ENCODE results near the gene IPMK. TPM values are rescaled to one million over a fixed set of nuclear protein-coding genes. Genes with fewer than 3 reads are reported as not detected.

The IPMK gene
- total RNA-seq, 1 experiment from 2014 or later: 5.5 TPM

DNA sequence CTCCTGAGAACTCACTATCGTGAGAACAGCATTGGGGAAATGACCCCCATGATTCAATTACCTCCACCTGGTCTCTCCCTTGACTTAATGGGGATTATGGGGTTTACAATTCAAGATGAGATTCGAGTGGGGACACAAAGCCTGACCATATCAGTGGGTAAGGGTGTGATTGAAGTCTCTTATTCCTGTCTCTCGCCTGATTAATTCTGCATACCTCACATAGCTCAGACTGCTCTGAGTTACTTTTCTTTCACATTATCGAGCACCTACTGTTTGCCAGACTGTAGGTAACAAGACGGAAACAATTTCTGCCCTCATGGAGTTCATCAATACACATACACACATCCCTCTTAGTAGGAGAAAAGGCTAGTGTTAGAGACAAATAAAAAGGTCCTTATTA, 26.3 kb upstream of the IPMK start:
- RAD21 ChIA-PET (ENCODE audit: low non-redundant PET in 1 of 2, low total read pairs in 2 of 2, uncharacterized antibody in 2 of 2, unreplicated experiment in 2 of 2): no interaction called here
- intact Hi-C loops (cut with micrococcal nuclease): no loop called here
- no peak for ATAC-seq

DNA sequence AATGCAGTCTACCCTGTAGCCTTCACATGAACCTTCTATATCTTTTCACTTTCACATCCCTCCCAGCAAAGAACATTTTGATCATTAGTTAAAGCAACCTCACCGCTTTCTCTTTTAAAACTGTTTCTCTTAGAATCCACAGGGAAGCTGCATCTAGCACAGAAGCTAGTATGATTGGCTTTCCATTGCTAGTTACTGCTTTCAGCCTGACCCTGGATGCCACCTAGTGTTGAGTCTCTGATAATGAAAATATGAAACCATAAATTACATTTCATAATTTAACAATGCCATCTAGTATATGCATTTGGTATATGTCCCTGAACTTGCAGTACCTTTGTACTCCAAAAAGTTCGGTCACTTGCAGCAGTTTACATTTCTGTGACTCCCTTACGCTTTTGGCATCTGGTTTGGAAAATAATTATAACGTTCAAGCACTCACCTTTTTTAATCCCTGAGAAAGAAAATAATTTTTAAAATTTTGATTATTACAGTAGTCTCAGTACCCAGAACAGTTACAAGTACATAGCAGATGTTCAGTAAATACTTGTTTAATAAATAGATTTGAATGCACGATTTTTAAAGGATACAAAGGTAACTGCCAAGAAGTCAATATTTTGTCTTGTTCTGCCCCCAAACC, 24.0 kb upstream of the IPMK start:
- H3K27me3 ChIP-seq (ENCODE audit: insufficient read depth, low read length): no peaks in the 10 kb centered on the region
- H3K9me3 ChIP-seq (ENCODE audit: control insufficient read depth in 1 of 2, insufficient read depth in 1 of 2, low read depth in 1 of 2, low read length in 2 of 2): no peaks in the 10 kb centered on the region
- H3K79me2 ChIP-seq (ENCODE audit: insufficient read depth, low read length): no peaks in the 10 kb centered on the region
- ChIA-PET CTCF (interaction anchor here (0.7 to 3.8 kb wide), 11 partner anchors 8 to 139 kb away, joined by 3 to 119 read pairs (median 4); partner anchors contain the start of gene CISD1), RAD21 (ENCODE audit: low non-redundant PET in 1 of 2, low total read pairs in 2 of 2, uncharacterized antibody in 2 of 2, unreplicated experiment in 2 of 2) (interaction anchor here in 1 of 2 experiments (1.0 to 1.2 kb wide), 2 partner anchors 113 to 114 kb away, joined by 5 to 6 read pairs; no protein-coding TSS in a partner anchor), POLR2A (no interaction called here)
- TF ChIP-seq EZH2 (IDR thresholded peaks at IDR 0.05) (no peak), ZFX (IDR thresholded peaks at IDR 0.05) (no peak), RAD21 (IDR thresholded peaks at IDR 0.05; ENCODE audit: low read depth) (peak; percentile 83), CBX3 (IDR thresholded peaks at IDR 0.05; ENCODE audit: low read depth) (no peak), ELF1 (IDR thresholded peaks at IDR 0.05; ENCODE audit: borderline replicate concordance, low read depth) (no peak), ZNF274 (IDR thresholded peaks at IDR 0.05; ENCODE audit: low read depth, low read length) (no peak), FOSL1 (IDR thresholded peaks at IDR 0.05; ENCODE audit: low read depth) (no peak)
- TF ChIP-seq, protein P1, sequence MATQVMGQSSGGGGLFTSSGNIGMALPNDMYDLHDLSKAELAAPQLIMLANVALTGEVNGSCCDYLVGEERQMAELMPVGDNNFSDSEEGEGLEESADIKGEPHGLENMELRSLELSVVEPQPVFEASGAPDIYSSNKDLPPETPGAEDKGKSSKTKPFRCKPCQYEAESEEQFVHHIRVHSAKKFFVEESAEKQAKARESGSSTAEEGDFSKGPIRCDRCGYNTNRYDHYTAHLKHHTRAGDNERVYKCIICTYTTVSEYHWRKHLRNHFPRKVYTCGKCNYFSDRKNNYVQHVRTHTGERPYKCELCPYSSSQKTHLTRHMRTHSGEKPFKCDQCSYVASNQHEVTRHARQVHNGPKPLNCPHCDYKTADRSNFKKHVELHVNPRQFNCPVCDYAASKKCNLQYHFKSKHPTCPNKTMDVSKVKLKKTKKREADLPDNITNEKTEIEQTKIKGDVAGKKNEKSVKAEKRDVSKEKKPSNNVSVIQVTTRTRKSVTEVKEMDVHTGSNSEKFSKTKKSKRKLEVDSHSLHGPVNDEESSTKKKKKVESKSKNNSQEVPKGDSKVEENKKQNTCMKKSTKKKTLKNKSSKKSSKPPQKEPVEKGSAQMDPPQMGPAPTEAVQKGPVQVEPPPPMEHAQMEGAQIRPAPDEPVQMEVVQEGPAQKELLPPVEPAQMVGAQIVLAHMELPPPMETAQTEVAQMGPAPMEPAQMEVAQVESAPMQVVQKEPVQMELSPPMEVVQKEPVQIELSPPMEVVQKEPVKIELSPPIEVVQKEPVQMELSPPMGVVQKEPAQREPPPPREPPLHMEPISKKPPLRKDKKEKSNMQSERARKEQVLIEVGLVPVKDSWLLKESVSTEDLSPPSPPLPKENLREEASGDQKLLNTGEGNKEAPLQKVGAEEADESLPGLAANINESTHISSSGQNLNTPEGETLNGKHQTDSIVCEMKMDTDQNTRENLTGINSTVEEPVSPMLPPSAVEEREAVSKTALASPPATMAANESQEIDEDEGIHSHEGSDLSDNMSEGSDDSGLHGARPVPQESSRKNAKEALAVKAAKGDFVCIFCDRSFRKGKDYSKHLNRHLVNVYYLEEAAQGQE (IDR thresholded peaks at IDR 0.05; ENCODE audit: low read depth): no peak
- TF ChIP-seq, protein P2, sequence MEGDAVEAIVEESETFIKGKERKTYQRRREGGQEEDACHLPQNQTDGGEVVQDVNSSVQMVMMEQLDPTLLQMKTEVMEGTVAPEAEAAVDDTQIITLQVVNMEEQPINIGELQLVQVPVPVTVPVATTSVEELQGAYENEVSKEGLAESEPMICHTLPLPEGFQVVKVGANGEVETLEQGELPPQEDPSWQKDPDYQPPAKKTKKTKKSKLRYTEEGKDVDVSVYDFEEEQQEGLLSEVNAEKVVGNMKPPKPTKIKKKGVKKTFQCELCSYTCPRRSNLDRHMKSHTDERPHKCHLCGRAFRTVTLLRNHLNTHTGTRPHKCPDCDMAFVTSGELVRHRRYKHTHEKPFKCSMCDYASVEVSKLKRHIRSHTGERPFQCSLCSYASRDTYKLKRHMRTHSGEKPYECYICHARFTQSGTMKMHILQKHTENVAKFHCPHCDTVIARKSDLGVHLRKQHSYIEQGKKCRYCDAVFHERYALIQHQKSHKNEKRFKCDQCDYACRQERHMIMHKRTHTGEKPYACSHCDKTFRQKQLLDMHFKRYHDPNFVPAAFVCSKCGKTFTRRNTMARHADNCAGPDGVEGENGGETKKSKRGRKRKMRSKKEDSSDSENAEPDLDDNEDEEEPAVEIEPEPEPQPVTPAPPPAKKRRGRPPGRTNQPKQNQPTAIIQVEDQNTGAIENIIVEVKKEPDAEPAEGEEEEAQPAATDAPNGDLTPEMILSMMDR (IDR thresholded peaks at IDR 0.05 in 2 of 3, conservative IDR thresholded peaks at IDR 0.05 in 1 of 3; ENCODE audit: borderline replicate concordance in 1 of 3, insufficient read depth in 1 of 3, low read depth in 2 of 3, low read length in 2 of 3): peak; percentile 65 to 82 (median 73)
- H3K9ac ChIP-seq (ENCODE audit: low read length): no peak overlapping the region
- H3K9me2 ChIP-seq (ENCODE audit: insufficient read depth): no peaks in the 10 kb centered on the region
- no peak overlapping the region for H3K4me3 ChIP-seq (replicated peaks in 1 of 2; ENCODE audit: low read depth in 1 of 2, low read length in 2 of 2)
- H2AFZ ChIP-seq (ENCODE audit: low read depth, low read length, poor library complexity, severe bottlenecking): no peak overlapping the region
- intact Hi-C loops (cut with micrococcal nuclease): loop anchor here (1.0 kb wide), 1 partner anchor 114 kb away; no protein-coding TSS in a partner anchor
- ATAC-seq (peak; percentile 79), DNase-seq (ENCODE audit: low read depth, low spot score) (peak; percentile 24)
- no peaks in the 10 kb centered on the region for H3K4me1 ChIP-seq (ENCODE audit: control insufficient read depth in 1 of 2, insufficient read depth in 2 of 2, low read length in 2 of 2)
- no peaks in the 10 kb centered on the region for H4K20me1 ChIP-seq (ENCODE audit: insufficient read depth)
- H3K36me3 ChIP-seq (ENCODE audit: control insufficient read depth in 1 of 2, insufficient read depth in 2 of 2, low read length in 2 of 2): no peaks in the 10 kb centered on the region
- BruUV-seq (replicated peaks): no TSS peak
- no peak overlapping the region for H3K27ac ChIP-seq (ENCODE audit: low read depth, low read length)
- no peak overlapping the region for H3K4me2 ChIP-seq (ENCODE audit: low read length)

More for the DNA sequence above, 26.3 kb upstream of the IPMK start:
- H3K9me3 ChIP-seq (ENCODE audit: control insufficient read depth in 1 of 2, insufficient read depth in 1 of 2, low read depth in 1 of 2, low read length in 2 of 2): no peaks in the 10 kb centered on the region
- no peaks in the 10 kb centered on the region for H3K36me3 ChIP-seq (ENCODE audit: control insufficient read depth in 1 of 2, insufficient read depth in 2 of 2, low read length in 2 of 2)
- POLR2A ChIA-PET: no interaction called here
- CTCF ChIA-PET: interaction anchor here (1.9 kb wide), 1 partner anchor 117 kb away, joined by 6 read pairs; no protein-coding TSS in a partner anchor
- TF ChIP-seq EGR1 (IDR thresholded peaks at IDR 0.05; ENCODE audit: low read depth): no peak
- TF ChIP-seq ZFX (IDR thresholded peaks at IDR 0.05): no peak
- TF ChIP-seq SIN3A (IDR thresholded peaks at IDR 0.05; ENCODE audit: low read depth): no peak
- TF ChIP-seq POLR2A (IDR thresholded peaks at IDR 0.05; ENCODE audit: borderline replicate concordance, extremely low read depth, insufficient read depth, insufficient read length): no peak
- no peak for TF ChIP-seq POLR2AphosphoS5 (IDR thresholded peaks at IDR 0.05; ENCODE audit: low read depth, low read length)
- TF ChIP-seq SP1 (IDR thresholded peaks at IDR 0.05; ENCODE audit: low read depth): no peak
- TF ChIP-seq, protein P3, sequence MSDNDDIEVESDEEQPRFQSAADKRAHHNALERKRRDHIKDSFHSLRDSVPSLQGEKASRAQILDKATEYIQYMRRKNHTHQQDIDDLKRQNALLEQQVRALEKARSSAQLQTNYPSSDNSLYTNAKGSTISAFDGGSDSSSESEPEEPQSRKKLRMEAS (IDR thresholded peaks at IDR 0.05): no peak
- no peak for TF ChIP-seq ZNF274 (IDR thresholded peaks at IDR 0.05; ENCODE audit: low read depth, low read length)
- TF ChIP-seq EZH2phosphoT487 (IDR thresholded peaks at IDR 0.05; ENCODE audit: borderline replicate concordance): no peak
- no peak for TF ChIP-seq EZH2 (IDR thresholded peaks at IDR 0.05)
- no peak for TF ChIP-seq CEBPB (IDR thresholded peaks at IDR 0.05; ENCODE audit: low read depth)
- H3K4me1 ChIP-seq (ENCODE audit: control insufficient read depth in 1 of 2, insufficient read depth in 2 of 2, low read length in 2 of 2): no peaks in the 10 kb centered on the region
- BruUV-seq (replicated peaks): no TSS peak
- DNase-seq (ENCODE audit: low read depth, low spot score): no peak
- H3K27ac ChIP-seq (ENCODE audit: low read depth, low read length): no peak overlapping the region
- no peak overlapping the region for H3K9ac ChIP-seq (ENCODE audit: low read length)
- H4K20me1 ChIP-seq (ENCODE audit: insufficient read depth): no peaks in the 10 kb centered on the region
- no peaks in the 10 kb centered on the region for H3K79me2 ChIP-seq (ENCODE audit: insufficient read depth, low read length)
- no peaks in the 10 kb centered on the region for H3K9me2 ChIP-seq (ENCODE audit: insufficient read depth)
- H3K27me3 ChIP-seq (ENCODE audit: insufficient read depth, low read length): no peaks in the 10 kb centered on the region
- H2AFZ ChIP-seq (ENCODE audit: low read depth, low read length, poor library complexity, severe bottlenecking): no peak overlapping the region
- H3K4me3 ChIP-seq (replicated peaks in 1 of 2; ENCODE audit: low read depth in 1 of 2, low read length in 2 of 2): no peak overlapping the region
- no peak overlapping the region for H3K4me2 ChIP-seq (ENCODE audit: low read length)

Data from HCT116 (cell line).